ENCODE results near the gene ELF2.
"Not testable (repeated sequence)": the region's sequence is repeated elsewhere in the genome, so short reads cannot be mapped to it uniquely, and the experiment has no call there.

The ELF2 gene

GRCh38 chr4:139142087-139142486, 34.9 kb downstream of the ELF2 start:
- no peak for DNase-seq

DNA sequence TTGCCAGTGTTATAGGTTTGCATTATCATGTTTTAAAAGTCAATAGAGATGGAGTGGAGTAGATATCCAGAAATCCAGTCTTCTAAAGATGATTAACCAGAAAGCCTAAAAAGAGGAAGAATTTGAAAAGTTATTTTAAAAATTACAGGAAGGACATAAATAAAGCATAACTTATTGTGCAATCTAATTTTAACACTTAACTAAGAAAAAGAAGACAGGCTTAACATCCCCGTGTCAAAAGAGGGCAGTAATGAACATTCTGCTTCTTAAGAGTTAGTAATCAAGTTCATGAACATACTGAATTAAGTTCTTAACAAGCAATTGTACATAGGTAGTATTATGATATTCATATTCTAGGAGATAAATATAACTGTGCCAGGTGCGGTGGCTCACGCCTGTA, 39.3 kb downstream of the ELF2 start:
- DNase-seq: no peak

DNA sequence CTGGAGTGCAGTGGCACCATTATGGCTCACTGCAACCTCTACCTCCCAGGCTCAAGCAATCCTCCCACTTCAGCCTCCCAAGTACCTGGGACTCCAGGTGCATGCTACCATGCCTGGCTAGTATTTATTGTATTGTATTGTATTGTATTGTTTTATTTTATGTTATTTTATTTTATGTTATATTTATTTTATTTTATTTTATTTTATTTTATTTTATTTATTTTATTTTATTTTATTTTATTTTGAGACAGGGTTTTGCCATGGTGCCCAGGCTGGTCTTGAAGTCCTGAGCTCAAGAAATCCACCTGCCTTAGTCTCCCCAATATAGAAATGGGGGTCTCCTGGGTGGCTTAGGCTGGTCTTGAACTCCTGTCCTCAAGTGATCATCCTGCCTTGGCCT, 42.6 kb downstream of the ELF2 start:
- no peak for DNase-seq

- DNase-seq: no peak
Measured at GRCh38 chr4:139131209-139131870, 45.7 kb downstream of the ELF2 start.

GRCh38 chr4:139129206-139129605, 47.8 kb downstream of the ELF2 start:
- DNase-seq: no peak

DNA sequence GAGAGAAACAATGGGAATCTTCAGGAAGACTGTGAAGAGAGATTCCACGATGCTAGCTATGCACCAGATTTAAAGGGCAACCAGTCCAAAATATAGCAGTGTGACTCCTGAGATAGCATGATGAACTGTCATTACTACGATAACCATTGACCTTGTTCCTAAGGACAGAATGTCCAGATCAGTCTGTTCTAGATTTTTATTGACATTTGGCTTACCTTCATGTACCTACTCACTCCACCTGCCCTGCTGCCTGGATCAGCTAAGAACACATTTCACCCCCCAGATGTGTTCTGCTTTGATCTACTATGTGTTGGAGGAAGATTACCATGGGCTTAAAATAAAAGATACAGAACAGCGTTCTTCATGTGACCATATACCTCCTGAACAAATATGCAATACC, 50.1 kb downstream of the ELF2 start:
- DNase-seq: no peak

GRCh38 chr4:139123910-139124309, 53.1 kb downstream of the ELF2 start:
- no peak for DNase-seq

- DNase-seq: no peak
Measured at GRCh38 chr4:139118365-139118764, 58.7 kb downstream of the ELF2 start.

DNA sequence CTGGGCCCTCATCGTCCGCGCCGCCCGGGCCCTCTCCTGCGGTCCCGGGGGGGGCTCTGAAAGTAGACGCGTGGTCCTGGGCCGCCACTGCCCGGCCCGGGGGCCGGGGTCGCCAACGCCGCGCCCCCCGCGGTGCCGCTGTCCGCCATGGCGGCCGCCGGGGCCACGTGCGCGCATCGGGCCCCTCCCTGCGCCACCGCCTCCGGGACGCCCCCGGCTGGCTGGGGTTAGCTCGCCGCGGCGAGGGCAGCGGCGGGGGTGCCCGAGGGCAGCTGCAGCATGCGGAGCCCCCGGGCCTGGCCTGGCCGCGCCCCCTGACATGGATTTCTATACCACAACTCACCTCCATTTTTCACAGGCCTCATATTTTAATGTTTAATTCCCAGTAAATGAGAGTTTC, 61.8 kb downstream of the ELF2 start:
- DNase-seq: no peak

DNA sequence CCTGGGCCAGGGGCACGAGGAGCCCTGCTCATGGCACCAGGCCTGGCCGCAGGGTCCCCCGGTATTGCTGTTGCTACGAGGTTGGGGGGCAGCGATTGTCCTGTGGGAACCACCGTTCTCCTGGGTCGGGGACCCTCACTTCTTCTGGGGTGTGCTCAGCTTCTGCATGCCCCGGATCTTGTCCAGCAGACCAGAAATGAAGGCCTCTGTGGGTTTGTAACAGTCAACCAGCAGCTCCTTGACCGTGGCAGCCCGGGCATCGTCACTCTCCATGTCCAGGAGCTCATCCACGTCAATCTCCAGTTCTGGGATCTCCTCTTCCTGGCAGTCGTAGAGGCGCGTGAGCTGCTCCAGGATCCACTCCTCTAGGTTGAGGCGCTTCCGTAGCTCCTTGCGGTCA, 62.2 kb downstream of the ELF2 start:
- not testable (repeated sequence) for DNase-seq

DNA sequence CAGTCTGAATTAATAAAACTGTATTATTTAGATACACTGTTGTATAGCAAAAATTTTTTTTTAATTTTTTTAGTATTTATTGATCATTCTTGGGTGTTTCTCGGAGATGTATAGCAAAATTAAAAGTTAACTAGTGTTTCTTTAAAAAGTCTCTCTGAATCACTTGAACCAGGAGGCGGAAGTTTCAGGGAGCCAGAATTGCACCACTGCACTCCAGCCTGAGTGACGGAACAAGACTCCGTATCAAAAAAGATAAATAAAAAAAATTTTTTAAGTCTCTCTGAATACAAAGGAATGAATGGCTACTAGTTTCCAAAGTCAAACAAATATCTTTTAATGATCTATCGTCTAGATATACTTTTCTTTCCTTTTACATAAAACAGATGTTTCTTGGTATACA, 64.4 kb downstream of the ELF2 start:
- no peak for DNase-seq

- DNase-seq: no peak
Measured at GRCh38 chr4:139108567-139109128, 68.4 kb downstream of the ELF2 start.

DNA sequence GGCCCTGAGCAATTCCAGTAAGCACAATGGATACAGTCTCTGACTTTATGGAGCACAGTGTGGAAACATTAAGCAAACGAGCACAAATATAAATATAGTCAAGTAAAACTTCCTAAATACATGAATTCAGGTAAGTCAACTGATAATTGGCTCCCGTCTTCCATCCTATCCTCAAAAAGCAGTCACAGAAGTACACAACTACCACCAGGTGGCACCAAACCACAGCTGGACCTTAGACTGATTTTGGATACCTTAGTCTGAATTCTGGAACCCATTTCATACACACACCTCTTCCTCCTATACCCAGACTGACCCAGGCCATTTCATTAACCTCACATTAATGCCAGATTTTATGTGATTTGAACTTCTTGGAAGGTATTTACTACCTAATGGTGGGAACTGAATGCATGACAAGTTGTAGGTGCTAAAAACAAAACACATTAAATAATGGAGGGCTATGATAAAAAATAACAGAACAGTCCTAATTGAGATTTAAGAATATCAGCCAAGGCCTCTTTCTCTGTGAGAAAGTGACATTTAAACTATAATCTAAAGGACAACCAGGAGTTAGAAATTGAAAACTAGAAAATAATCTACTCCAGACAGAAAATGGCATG, 77.5 kb downstream of the ELF2 start:
- peak; percentile 52 for DNase-seq

GRCh38 chr4:139092271-139092670, 84.7 kb downstream of the ELF2 start:
- DNase-seq: no peak

- no peak for DNase-seq
Measured at GRCh38 chr4:139085141-139085540, 91.9 kb downstream of the ELF2 start.

DNA sequence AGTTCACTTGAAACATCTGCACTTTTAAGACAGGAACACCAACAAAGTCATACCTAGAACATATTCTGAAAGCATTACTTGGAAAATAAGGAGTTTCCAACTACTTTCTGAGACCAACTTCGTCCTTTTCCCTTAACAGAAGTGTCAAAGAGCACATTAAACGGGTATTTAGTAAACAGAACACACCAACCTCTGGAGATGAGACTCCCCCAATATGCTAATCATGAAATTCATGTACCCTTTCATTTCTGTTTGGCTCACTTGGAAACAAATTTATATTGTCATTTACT, 92.3 kb downstream of the ELF2 start:
- DNase-seq: no peak

- peak; percentile 70 for DNase-seq
Measured at GRCh38 chr4:139083956-139084803, 92.8 kb downstream of the ELF2 start.

- DNase-seq: peak; percentile 19
Measured at GRCh38 chr4:139083607-139083955, 93.4 kb downstream of the ELF2 start.

- peak; percentile 93 for DNase-seq
Measured at GRCh38 chr4:139082750-139083606, 94.0 kb downstream of the ELF2 start.

DNA sequence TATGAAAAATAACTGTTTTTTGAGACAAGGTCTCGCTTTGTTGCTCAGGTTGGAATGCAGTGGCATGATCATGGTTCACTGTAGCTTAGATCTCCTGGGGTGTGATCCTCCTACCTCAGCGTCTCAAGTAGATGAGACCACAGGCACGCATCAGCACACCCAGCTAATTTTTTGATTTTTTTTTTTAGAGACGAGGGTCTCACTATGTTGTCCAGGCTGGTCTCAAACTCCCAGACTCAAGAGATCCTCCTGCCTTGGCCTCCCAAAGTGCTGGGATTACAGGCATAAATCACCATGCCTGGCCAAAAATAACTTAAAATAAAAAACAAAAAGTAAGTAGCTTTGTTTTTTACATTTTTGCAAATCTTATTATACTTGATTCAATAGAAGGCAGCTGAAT, 98.1 kb downstream of the ELF2 start:
- no peak for DNase-seq

- DNase-seq: no peak
Measured at GRCh38 chr4:139077567-139078355, 99.3 kb downstream of the ELF2 start.
